GM12865 (cell line): ENCODE data around the gene SPATA31C1.
"Not testable (repeated sequence)": the region's sequence is repeated elsewhere in the genome, so short reads cannot be mapped to it uniquely, and the experiment has no call there.

Experiments
- DNase-seq: peaks from one replicate; pipeline ENCODE4 v3.0.0; 2010; ENCODE audit warnings: low read depth
- H3K4me3 ChIP-seq: 2 replicates; pipeline ENCODE4 v1.5.1; 2011; ENCODE audit warnings: mild to moderate bottlenecking, low read depth, low read length, control low read depth
- CTCF ChIP-seq: IDR thresholded peaks from 2 replicates; pipeline ENCODE4 v1.5.1; 2011; ENCODE audit warnings: low read length, control low read depth, low read depth, inconsistent platforms; ENCODE audit not compliant: insufficient read depth; ENCODE audit errors: missing control alignments

SPATA31C1 gene

GRCh38 chr9:87917662-87918061 lies at the start of gene SPATA31C1:
Gene SPATA31C1 (plus strand): TSS chr9:87917962.
- not testable (repeated sequence) for H3K4me3 ChIP-seq, DNase-seq

GRCh38 chr9:87868175-87868574 lies 49.6 kb upstream of the SPATA31C1 start:
- no peak for DNase-seq
- no peak for TF ChIP-seq CTCF
- no peak overlapping the region for H3K4me3 ChIP-seq

GRCh38 chr9:87868635-87869034 lies 49.1 kb upstream of the SPATA31C1 start:
- no peak for DNase-seq
- TF ChIP-seq CTCF, result no peak
- no peak overlapping the region for H3K4me3 ChIP-seq

GRCh38 chr9:87869082-87869481 lies 48.7 kb upstream of the SPATA31C1 start:
- no peak for DNase-seq
- no peak for TF ChIP-seq CTCF
- H3K4me3 ChIP-seq, result no peak overlapping the region

GRCh38 chr9:87871425-87872078 lies 46.2 kb upstream of the SPATA31C1 start:
- TF ChIP-seq CTCF, result no peak
- DNase-seq, result no peak
- no peak overlapping the region for H3K4me3 ChIP-seq

- no peak for DNase-seq
- TF ChIP-seq CTCF, result no peak
Observed at GRCh38 chr9:87872079-87872624, 45.6 kb upstream of the SPATA31C1 start.

GRCh38 chr9:87873607-87874303 lies 44.0 kb upstream of the SPATA31C1 start:
- DNase-seq, result no peak
- TF ChIP-seq CTCF, result no peak
- H3K4me3 ChIP-seq, result no peak overlapping the region

More at GRCh38 chr9:87872079-87872624, 45.6 kb upstream of the SPATA31C1 start:
- H3K4me3 ChIP-seq, result no peak overlapping the region
